SK-N-SH (cell line): ENCODE measurements around the gene KLHL13. TPM values are rescaled to one million over a fixed set of nuclear protein-coding genes. Genes with fewer than 3 reads are reported as not detected.

Experiments used
- CTCF ChIA-PET: fragments of 300-600, 350-600 bp; formaldehyde crosslinking; extraction: SDS; loops from one replicate; lab custom pipeline; 2021; lab: Yijun Ruan, JAX
- POLR2A ChIA-PET: fragments of 350-600 bp; sonication (Branson Sonifier 250); formaldehyde crosslinking; extraction: SDS; loops from one replicate; lab custom pipeline; 2020; ENCODE audit warnings: antibody characterized with exemption, inconsistent platforms; lab: Yijun Ruan, JAX
- DNase-seq: peaks from one replicate; pipeline ENCODE4 v3.0.0; 2012
- H2AFZ ChIP-seq: fragments of 200-600 bp; sonication (generic); 2 replicates; pipeline ENCODE4 v1.8.1; 2016; ENCODE audit warnings: antibody characterized with exemption, mild to moderate bottlenecking, low read depth
- H3F3A ChIP-seq: fragments of 200-600 bp; sonication (generic); replicated peaks from 2 replicates; pipeline ENCODE3; 2016; ENCODE audit warnings: antibody characterized with exemption, mild to moderate bottlenecking; ENCODE audit not compliant: insufficient read depth
- H3K27ac ChIP-seq, 2 experiments: fragments of 200-500 bp in 1 of 2; fragments of 200-600 bp in 1 of 2; sonication (Bioruptor generic) in 1 of 2; sonication (generic), shearing (Covaris generic) in 1 of 2; 2 replicates each; pipeline versions ENCODE4 v1.5.1 to v1.6.1; 2014 to 2016; ENCODE audit warnings: low read depth in 2 of 2, inconsistent platforms in 1 of 2, low read length in 1 of 2, mild to moderate bottlenecking in 1 of 2, mixed read lengths in 1 of 2
- H3K27me3 ChIP-seq: fragments of 200-600 bp; sonication (generic), shearing (Covaris generic); 2 replicates; pipeline ENCODE4 v1.6.1; 2016; ENCODE audit warnings: mixed run types; ENCODE audit not compliant: insufficient read depth
- H3K36me3 ChIP-seq, 2 experiments: fragments of 200-500 bp in 1 of 2; fragments of 200-600 bp in 1 of 2; sonication (Bioruptor generic) in 1 of 2; sonication (generic) in 1 of 2; replicated peaks in 1 of 2; 2 replicates each; pipeline versions ENCODE3 to v1.5.1; 2014 to 2016; ENCODE audit warnings: low read length in 1 of 2, mild to moderate bottlenecking in 1 of 2; ENCODE audit not compliant: insufficient read depth in 2 of 2, control insufficient read depth in 1 of 2
- H3K4me1 ChIP-seq, 2 experiments: fragments of 200-500 bp in 1 of 2; fragments of 200-600 bp in 1 of 2; sonication (Bioruptor generic) in 1 of 2; sonication (generic), shearing (Covaris generic) in 1 of 2; 2 replicates each; pipeline versions ENCODE4 v1.5.1 to v1.6.1; 2014 to 2016; ENCODE audit warnings: low read depth in 1 of 2, low read length in 1 of 2, mixed run types in 1 of 2; ENCODE audit not compliant: insufficient read depth in 2 of 2, control insufficient read depth in 1 of 2
- H3K4me2 ChIP-seq: fragments of 200-600 bp; sonication (generic), shearing (Covaris generic); 2 replicates; pipeline ENCODE4 v1.6.1; 2017; ENCODE audit warnings: mixed run types
- H3K4me3 ChIP-seq, 2 experiments: fragments of 200-500 bp in 1 of 2; fragments of 200-600 bp in 1 of 2; sonication (Bioruptor generic) in 1 of 2; sonication (generic), shearing (Covaris generic) in 1 of 2; 2 replicates each; pipeline versions ENCODE4 v1.5.1 to v1.8.1; 2014 to 2016; ENCODE audit warnings: low read depth in 2 of 2, inconsistent platforms in 1 of 2, low read length in 1 of 2, mild to moderate bottlenecking in 1 of 2, mixed read lengths in 1 of 2, moderate library complexity in 1 of 2
- H3K79me2 ChIP-seq: fragments of 200-600 bp; sonication (generic); 2 replicates; pipeline ENCODE4 v1.8.1; 2017; ENCODE audit warnings: mild to moderate bottlenecking; ENCODE audit not compliant: insufficient read depth
- H3K9ac ChIP-seq: fragments of 200-600 bp; sonication (generic); 2 replicates; pipeline ENCODE4 v1.6.1; 2017; ENCODE audit warnings: mixed run types
- H3K9me2 ChIP-seq: fragments of 200-600 bp; sonication (generic); 2 replicates; pipeline ENCODE4 v1.6.1; 2017; ENCODE audit warnings: mixed run types
- H3K9me3 ChIP-seq: fragments of 200-600 bp; sonication (generic); 2 replicates; pipeline ENCODE4 v1.6.1; 2017; ENCODE audit warnings: mixed run types, mild to moderate bottlenecking, moderate library complexity
- H4K20me1 ChIP-seq: fragments of 200-600 bp; sonication (generic); 2 replicates; pipeline ENCODE4 v1.6.1; 2017; ENCODE audit warnings: mild to moderate bottlenecking, mixed run types; ENCODE audit not compliant: insufficient read depth
- CHD2 ChIP-seq: fragments of 150-350 bp; IDR thresholded peaks from 2 replicates; pipeline ENCODE4 v1.6.1; 2018; ENCODE audit warnings: low read length; ENCODE audit not compliant: partially characterized antibody
- CTCF ChIP-seq: fragments of 200-600 bp; sonication (generic); IDR thresholded peaks from 2 replicates; pipeline ENCODE4 v1.6.1; 2017; ENCODE audit warnings: antibody characterized with exemption, mild to moderate bottlenecking, moderate library complexity
- ELF1 ChIP-seq: IDR thresholded peaks from 2 replicates; pipeline ENCODE4 v1.4.0; 2012
- EP300 ChIP-seq, 2 experiments: IDR thresholded peaks; 2 replicates each; pipeline versions ENCODE4 v1.4.0 to v1.6.1; 2012; ENCODE audit warnings: borderline replicate concordance in 1 of 2, low read depth in 1 of 2, low read length in 1 of 2
- FOSL2 ChIP-seq: IDR thresholded peaks from 2 replicates; pipeline ENCODE4 v1.4.0; 2012; ENCODE audit warnings: low read depth, mild to moderate bottlenecking, moderate library complexity, borderline replicate concordance
- GATA2 ChIP-seq: sonication (generic); formaldehyde crosslinking; IDR thresholded peaks from 2 replicates; pipeline ENCODE4 v1.5.0; 2020; ENCODE audit warnings: mild to moderate bottlenecking, missing genetic modification reagents
- IRF3 ChIP-seq: fragments of 150-350 bp; IDR thresholded peaks from 2 replicates; pipeline ENCODE4 v1.6.1; 2016; ENCODE audit warnings: mild to moderate bottlenecking, low read depth, low read length
- NFIC ChIP-seq: IDR thresholded peaks from 2 replicates; pipeline ENCODE4 v1.4.0; 2012; ENCODE audit warnings: borderline replicate concordance
- NRF1 ChIP-seq: IDR thresholded peaks from 2 replicates; pipeline ENCODE4 v1.6.1; 2012; ENCODE audit warnings: low read depth, mild to moderate bottlenecking, low read length
- POLR2AphosphoS5 ChIP-seq: IDR thresholded peaks from 2 replicates; pipeline ENCODE4 v1.6.1; 2012; ENCODE audit warnings: low read depth, low read length
- REST ChIP-seq: IDR thresholded peaks from 2 replicates; pipeline ENCODE4 v1.6.1; 2012; ENCODE audit warnings: mild to moderate bottlenecking, low read depth, low read length, moderate library complexity
- RFX5 ChIP-seq: IDR thresholded peaks from 2 replicates; pipeline ENCODE4 v1.6.1; 2012; ENCODE audit warnings: mild to moderate bottlenecking, improper control_type of control experiment, low read length
- RXRA ChIP-seq: IDR thresholded peaks from 2 replicates; pipeline ENCODE4 v1.4.0; 2012; ENCODE audit warnings: low read depth, mild to moderate bottlenecking, borderline replicate concordance
- SMC3 ChIP-seq: IDR thresholded peaks from 2 replicates; pipeline ENCODE4 v1.6.1; 2012; ENCODE audit warnings: low read depth, low read length, improper control_type of control experiment
- TAF1 ChIP-seq: IDR thresholded peaks from 2 replicates; pipeline ENCODE4 v1.6.1; 2012; ENCODE audit warnings: low read depth, mild to moderate bottlenecking, low read length, moderate library complexity, borderline replicate concordance
- USF1 ChIP-seq: IDR thresholded peaks from 2 replicates; pipeline ENCODE4 v1.4.0; 2012; ENCODE audit warnings: low read depth, borderline replicate concordance
- USF2 ChIP-seq: fragments of 150-350 bp; IDR thresholded peaks from 2 replicates; pipeline ENCODE4 v1.6.1; 2017; ENCODE audit warnings: antibody characterized with exemption, low read length, low read depth, borderline replicate concordance
- WGBS: methylation state at CpG from one replicate; pipeline ENCODE4 v1.1.6; 2017; ENCODE audit warnings: low lambda C conversion rate; 5-methylcytosine and 5-hydroxymethylcytosine counted together
- polyA plus RNA-seq, 3 experiments: library from polyadenylated mRNA; depleted of rRNA; stranded (reverse); fragments of >200 nt; gene quantifications; 2 replicates each; pipeline ENCODE4 v1.2.3, GENCODE V29; 2012

KLHL13 gene
- polyA plus RNA-seq, 1 of the 3 experiments (the other 2 are of a cell fraction) = 19.5 TPM

GRCh38 chrX:118164138-118164537, 47.5 kb upstream of the KLHL13 start:
- Histone ChIP-seq H3K79me2 (no peaks in the 10 kb centered on the region), H3K4me3 (no peak overlapping the region), H3K9me2 (no peaks in the 10 kb centered on the region), H3F3A (peaks cover 5% of the 10 kb centered on the region), H3K4me1 (no peaks in the 10 kb centered on the region), H4K20me1 (no peaks in the 10 kb centered on the region), H3K9ac (no peak overlapping the region), H3K9me3 (no peaks in the 10 kb centered on the region), H3K27me3 (no peaks in the 10 kb centered on the region), H2AFZ (no peak overlapping the region), H3K36me3 (no peaks in the 10 kb centered on the region), H3K27ac (peak overlapping the region in 1 of 2 experiments; percentile 74; a peak in 2 of 4 replicates), H3K4me2 (no peak overlapping the region)
- CTCF ChIA-PET = no interaction called here
- no peak for DNase-seq
- TF ChIP-seq TAF1 (no peak), SMC3 (no peak), USF2 (no peak), IRF3 (no peak), NFIC (no peak), FOSL2 (no peak), GATA2 (no peak)
- 53% methylated on average over 1 of the region's 1 CpG for WGBS
- POLR2A ChIA-PET = no interaction called here

GRCh38 chrX:118156953-118157608, 40.5 kb upstream of the KLHL13 start:
- no peak overlapping the region for H3K4me2 ChIP-seq
- ChIA-PET CTCF (no interaction called here), POLR2A (no interaction called here)
- H3K27ac ChIP-seq = no peak overlapping the region
- H3K27me3 ChIP-seq = no peaks in the 10 kb centered on the region
- no peak overlapping the region for H3K9ac ChIP-seq
- H3K4me3 ChIP-seq = no peak overlapping the region
- H3K36me3 ChIP-seq = no peaks in the 10 kb centered on the region
- 76% methylated on average over 7 of the region's 7 CpGs for WGBS
- H2AFZ ChIP-seq = no peak overlapping the region
- no peaks in the 10 kb centered on the region for H4K20me1 ChIP-seq
- DNase-seq = no peak
- H3K9me2 ChIP-seq = no peaks in the 10 kb centered on the region
- no peaks in the 10 kb centered on the region for H3K79me2 ChIP-seq
- no peaks in the 10 kb centered on the region for H3K9me3 ChIP-seq
- no peaks in the 10 kb centered on the region for H3F3A ChIP-seq
- peaks cover 0 to 3% of the 10 kb centered on the region in 2 experiments; a peak in 1 of 4 replicates for H3K4me1 ChIP-seq
- TF ChIP-seq IRF3 (no peak), NRF1 (no peak), NFIC (no peak), CTCF (no peak), POLR2AphosphoS5 (no peak), RFX5 (no peak), CHD2 (no peak), REST (no peak), USF1 (no peak), RXRA (no peak), GATA2 (no peak), ELF1 (no peak), EP300 (IDR thresholded peaks at IDR 0.05; ENCODE audit: borderline replicate concordance in 1 of 2, low read depth in 1 of 2, low read length in 1 of 2) (no peak)
- TF ChIP-seq, all 33 proteins: peak for 0
